HepG2 (cell line): Measurements from ENCODE around the gene MIGA2.

Experiments used
- GATA4 ChIP-seq: sonication (generic); IDR thresholded peaks from 2 replicates; pipeline ENCODE4 v1.6.1; 2016; ENCODE audit warnings: antibody characterized with exemption, low read depth, borderline replicate concordance
- JUN ChIP-seq: sonication (generic); formaldehyde crosslinking; IDR thresholded peaks from 2 replicates; pipeline ENCODE4 v1.4.0; 2020; ENCODE audit warnings: mild to moderate bottlenecking, missing genetic modification reagents
- KAT8 ChIP-seq: IDR thresholded peaks from 2 replicates; pipeline ENCODE4 v1.6.1; 2016; ENCODE audit warnings: missing genetic modification reagents, missing compliant biosample characterization
- PCBP1 ChIP-seq: fragments of 200-400 bp; formaldehyde crosslinking; IDR thresholded peaks from 2 replicates; pipeline ENCODE4 v1.6.1; 2017; ENCODE audit warnings: mild to moderate bottlenecking, low read depth, low read length, borderline replicate concordance
- POLR2A ChIP-seq, 2 experiments: IDR thresholded peaks; 2 replicates each; pipeline ENCODE4 v1.6.1; 2011; ENCODE audit warnings: low read depth in 2 of 2, low read length in 2 of 2, mild to moderate bottlenecking in 1 of 2, moderate library complexity in 1 of 2; ENCODE audit not compliant: insufficient read depth in 1 of 2
- REST ChIP-seq, 2 experiments: IDR thresholded peaks; 2 replicates each; pipeline ENCODE4 v1.6.1; 2011 to 2012; ENCODE audit warnings: low read length in 2 of 2, borderline replicate concordance in 1 of 2, low read depth in 1 of 2, mild to moderate bottlenecking in 1 of 2, moderate library complexity in 1 of 2
- SYNCRIP ChIP-seq: fragments of 200-400 bp; formaldehyde crosslinking; IDR thresholded peaks from 2 replicates; pipeline ENCODE4 v1.6.1; 2018; ENCODE audit warnings: mild to moderate bottlenecking, low read depth, low read length; ENCODE audit not compliant: insufficient read depth
- ZNF224 ChIP-seq: sonication (generic); formaldehyde crosslinking; IDR thresholded peaks from 2 replicates; pipeline ENCODE4 v1.5.0; 2020; ENCODE audit warnings: mild to moderate bottlenecking, missing genetic modification reagents
- ZNF619 ChIP-seq: sonication (generic); formaldehyde crosslinking; IDR thresholded peaks from 2 replicates; pipeline ENCODE4 v1.4.0; 2020; ENCODE audit warnings: mild to moderate bottlenecking, missing genetic modification reagents
- ZNF780A ChIP-seq: sonication (generic); formaldehyde crosslinking; IDR thresholded peaks from 2 replicates; pipeline ENCODE4 v1.8.0; 2022; ENCODE audit warnings: mild to moderate bottlenecking, missing genetic modification reagents, moderate library complexity
- TF ChIP-seq, protein P1 (sequence below): sonication (generic); formaldehyde crosslinking; IDR thresholded peaks from 2 replicates; pipeline ENCODE4 v1.4.0; 2020; ENCODE audit warnings: mild to moderate bottlenecking, missing genetic modification reagents
- TF ChIP-seq, protein P2 (sequence below): sonication (generic); formaldehyde crosslinking; IDR thresholded peaks from 2 replicates; pipeline ENCODE4 v1.4.0; 2020; ENCODE audit warnings: mild to moderate bottlenecking, missing genetic modification reagents, borderline replicate concordance
- TF ChIP-seq, protein P3 (sequence below): sonication (generic); formaldehyde crosslinking; IDR thresholded peaks from 2 replicates; pipeline ENCODE4 v1.5.0; 2020; ENCODE audit warnings: missing genetic modification reagents

DNA sequence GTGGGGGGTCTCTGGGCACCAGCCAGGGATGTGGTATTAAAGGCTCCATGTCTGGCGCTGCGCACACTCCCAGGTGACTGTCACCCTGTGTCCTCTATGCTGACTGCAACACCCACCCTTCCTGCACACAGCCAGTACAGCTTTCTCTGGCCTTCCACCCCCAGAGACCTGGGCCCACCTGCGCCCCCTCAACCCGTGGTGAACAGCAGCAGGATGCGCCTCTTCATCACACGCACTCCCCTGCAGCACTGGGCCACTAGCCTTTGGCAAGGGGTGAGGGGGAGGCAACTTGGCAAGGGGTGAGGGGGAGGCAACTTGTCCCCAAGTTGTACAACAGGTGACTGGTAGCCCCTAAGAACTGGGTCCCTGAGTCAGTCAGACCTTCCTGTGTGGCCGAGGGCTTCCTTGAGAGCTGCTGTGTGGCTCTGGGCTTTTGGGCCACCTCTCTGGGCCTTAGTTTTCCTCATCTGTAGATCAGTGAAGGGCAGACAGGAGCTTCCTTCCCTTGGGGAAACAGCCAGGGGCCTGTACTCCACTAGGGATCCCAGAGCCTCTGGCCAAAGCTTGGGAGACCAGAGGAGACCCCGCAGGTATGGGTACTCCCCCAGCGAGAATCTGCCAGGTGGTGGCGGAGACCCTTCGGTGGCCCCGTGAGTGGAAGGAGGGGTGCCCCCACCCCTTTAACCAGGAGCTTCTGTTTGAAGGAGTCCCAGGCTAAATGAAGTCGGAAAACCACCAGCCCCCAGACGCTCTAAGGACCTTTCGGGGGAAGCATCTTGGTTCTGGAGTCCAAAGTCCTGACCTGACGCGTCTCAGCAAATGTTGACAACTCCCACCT lies 69.7 kb downstream of the MIGA2 start:
- TF ChIP-seq, protein P1, sequence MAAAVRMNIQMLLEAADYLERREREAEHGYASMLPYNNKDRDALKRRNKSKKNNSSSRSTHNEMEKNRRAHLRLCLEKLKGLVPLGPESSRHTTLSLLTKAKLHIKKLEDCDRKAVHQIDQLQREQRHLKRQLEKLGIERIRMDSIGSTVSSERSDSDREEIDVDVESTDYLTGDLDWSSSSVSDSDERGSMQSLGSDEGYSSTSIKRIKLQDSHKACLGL (CRISPR knock-in tag) = no peak
- TF ChIP-seq ZNF619 (CRISPR knock-in tag) (no peak), PCBP1 (no peak), GATA4 (no peak), ZNF780A (CRISPR knock-in tag) (no peak), SYNCRIP (no peak), ZNF224 (CRISPR knock-in tag) (no peak), REST (IDR thresholded peaks at IDR 0.05; ENCODE audit: borderline replicate concordance in 1 of 2, low read depth in 1 of 2, low read length in 2 of 2) (no peak), KAT8 (CRISPR knock-in tag) (no peak), POLR2A (IDR thresholded peaks at IDR 0.05; ENCODE audit: insufficient read depth in 1 of 2, low read depth in 2 of 2, low read length in 2 of 2) (no peak), JUN (CRISPR knock-in tag) (no peak)
- TF ChIP-seq, protein P2, sequence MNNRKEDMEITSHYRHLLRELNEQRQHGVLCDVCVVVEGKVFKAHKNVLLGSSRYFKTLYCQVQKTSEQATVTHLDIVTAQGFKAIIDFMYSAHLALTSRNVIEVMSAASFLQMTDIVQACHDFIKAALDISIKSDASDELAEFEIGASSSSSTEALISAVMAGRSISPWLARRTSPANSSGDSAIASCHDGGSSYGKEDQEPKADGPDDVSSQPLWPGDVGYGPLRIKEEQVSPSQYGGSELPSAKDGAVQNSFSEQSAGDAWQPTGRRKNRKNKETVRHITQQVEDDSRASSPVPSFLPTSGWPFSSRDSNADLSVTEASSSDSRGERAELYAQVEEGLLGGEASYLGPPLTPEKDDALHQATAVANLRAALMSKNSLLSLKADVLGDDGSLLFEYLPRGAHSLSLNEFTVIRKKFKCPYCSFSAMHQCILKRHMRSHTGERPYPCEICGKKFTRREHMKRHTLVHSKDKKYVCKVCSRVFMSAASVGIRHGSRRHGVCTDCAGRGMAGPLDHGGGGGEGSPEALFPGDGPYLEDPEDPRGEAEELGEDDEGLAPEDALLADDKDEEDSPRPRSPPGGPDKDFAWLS (CRISPR knock-in tag) = no peak
- TF ChIP-seq, protein P3, sequence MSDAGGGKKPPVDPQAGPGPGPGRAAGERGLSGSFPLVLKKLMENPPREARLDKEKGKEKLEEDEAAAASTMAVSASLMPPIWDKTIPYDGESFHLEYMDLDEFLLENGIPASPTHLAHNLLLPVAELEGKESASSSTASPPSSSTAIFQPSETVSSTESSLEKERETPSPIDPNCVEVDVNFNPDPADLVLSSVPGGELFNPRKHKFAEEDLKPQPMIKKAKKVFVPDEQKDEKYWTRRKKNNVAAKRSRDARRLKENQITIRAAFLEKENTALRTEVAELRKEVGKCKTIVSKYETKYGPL (CRISPR knock-in tag) = no peak
